NCI-H2227 (cell line): ENCODE measurements around the gene PFKFB4.
A peak's percentile ranks its signal among the peaks of the same experiment; 100 is the strongest.

Experiments
- DNase-seq: peaks from one replicate; lab custom pipeline; 2025; ENCODE audit not compliant: unreplicated experiment; lab: John Stamatoyannopoulos, UW

Gene PFKFB4

GRCh38 chr3:48556796-48557626, at the start of gene PFKFB4:
PFKFB4 (minus strand) TSS chr3:48556803; CDS start chr3:48556777, 26 bp downstream.
- DNase-seq, result peak; percentile 97

GRCh38 chr3:48601622-48601994, 45.0 kb upstream of the PFKFB4 start:
- no peak for DNase-seq

DNA sequence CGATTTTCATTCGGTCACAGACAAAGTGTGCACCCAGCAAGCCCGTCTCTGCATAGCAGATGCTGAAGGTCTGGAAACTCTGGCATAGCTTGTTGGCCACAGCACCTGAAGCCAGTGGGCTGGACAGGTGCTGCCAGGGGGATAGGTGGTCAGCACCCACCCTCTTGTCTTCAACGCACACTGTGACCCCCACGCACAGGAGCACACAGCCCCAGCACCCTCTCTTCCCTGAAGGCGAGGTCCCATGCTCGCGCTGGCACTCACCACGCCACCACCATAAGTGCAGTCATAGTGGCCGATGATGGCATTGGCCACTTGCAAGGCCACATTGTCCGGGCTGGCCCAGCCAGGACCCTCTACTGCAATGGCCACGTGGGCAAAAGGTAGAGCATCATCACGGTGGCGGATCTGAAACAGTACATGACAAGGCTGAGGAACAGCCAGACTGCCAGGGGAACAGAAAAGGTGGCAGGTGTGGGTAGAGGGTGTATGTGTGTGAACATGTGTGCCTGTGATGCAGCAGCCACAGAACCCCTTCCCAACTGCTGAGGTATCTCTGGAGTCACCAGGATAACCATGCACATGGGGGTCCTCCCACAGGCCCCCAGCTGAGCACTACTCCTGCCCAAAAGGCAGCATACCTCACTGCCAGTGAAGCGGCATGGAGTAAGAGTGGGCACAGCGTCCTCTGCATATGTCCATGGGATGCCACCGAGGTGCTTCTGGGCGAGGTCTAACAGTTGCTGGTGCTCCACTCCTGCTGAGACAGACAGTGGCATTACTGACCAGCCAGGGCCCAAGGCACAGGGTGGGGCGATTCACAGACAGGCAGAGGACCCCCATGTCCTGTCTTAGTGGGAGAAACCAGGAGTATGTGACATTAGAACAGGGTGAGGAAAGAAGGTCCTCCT, 44.4 kb upstream of the PFKFB4 start:
- DNase-seq, result no peak

DNA sequence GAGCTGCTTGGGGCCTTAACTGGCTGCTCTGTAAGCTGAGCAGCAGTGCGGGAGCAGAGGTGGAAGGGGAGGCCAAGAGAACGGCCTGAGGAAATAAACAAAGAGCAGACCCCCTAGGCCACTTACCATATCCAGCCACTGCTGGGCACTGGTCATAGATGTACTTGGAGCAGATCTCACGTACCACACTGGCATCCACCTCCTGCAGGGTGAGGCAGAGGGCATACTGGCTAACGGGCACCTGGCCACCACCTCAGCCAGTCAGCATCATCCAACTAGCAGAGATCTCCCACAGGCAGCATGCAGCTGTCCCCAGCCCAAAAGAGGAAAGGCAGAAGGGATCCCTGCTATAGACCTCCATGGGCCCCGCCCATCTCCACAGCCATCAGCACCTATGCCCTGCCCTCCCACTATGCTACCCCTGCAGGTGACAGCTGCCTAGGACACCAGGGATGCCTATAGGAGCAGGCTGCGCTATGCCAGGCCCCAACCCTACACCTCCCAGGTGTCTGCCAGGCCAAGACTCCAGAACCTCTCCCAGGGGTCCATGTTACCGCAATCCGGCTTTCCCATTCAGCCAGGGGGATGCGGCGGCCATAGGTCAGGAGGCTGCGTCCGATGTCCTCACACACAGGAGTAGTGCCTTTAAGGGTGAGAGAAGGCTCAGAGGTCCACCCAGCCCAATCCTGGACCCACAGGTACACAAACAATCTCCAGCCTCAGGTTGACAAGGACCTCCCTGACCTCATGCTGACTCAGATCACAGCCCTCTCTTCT, 43.1 kb upstream of the PFKFB4 start:
- DNase-seq, result no peak

DNA sequence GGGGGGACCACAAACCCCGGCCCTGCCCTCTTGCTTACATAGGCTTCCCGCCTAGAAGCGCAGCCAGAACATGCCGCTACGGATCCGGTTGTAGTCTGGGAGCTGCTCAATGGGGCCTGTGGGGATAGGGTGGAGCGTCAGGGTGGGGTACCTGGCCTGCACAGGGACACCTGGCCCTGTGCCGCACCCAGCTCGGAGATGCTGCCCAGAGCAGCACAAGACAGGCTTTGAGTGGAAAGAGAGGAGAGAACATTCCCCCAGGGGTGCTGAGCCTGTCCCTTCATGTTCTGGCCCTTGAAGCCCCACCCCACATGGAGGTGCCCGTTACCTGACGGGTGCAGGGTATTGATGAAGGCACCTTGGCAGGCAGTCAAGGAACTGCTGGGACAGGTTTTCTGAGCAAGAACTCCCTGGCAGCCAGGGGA, 42.5 kb upstream of the PFKFB4 start:
- no peak for DNase-seq

DNA sequence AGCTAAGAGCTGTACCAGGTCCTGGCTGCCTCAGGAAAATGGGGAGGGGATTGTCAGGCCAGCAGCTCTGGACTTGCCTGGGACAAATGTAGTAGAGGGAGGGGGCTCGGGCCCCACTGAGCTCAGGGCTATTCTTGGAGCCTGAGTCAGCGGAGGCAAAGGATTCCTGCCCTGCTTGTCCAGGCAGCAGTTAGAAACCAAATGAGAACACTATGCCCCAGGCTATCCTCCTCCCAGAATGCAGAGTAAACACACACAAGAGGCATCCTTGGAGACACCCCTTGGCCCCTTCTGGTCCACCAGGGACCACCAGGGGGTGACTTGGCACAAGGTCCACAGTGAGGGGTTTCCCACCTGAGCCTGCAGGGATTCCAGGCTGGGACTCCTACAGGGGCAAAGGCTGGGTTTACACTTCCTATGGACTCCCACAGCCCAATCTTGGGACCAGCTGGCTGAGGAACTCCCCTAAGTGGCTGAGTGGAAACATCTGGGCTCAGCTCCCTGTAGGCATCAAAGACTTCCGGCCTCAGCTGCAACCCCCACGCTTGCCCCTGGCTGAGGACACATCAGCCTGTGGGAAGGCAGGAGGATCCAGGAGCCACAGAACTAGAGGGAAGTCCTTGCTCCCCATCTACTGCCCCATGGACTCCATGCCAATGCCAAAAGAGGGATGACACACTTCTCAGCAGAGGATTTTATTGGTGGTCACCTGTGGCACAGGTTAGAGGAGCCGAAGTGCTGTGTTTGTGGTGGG, 41.9 kb upstream of the PFKFB4 start:
- DNase-seq, result no peak

DNA sequence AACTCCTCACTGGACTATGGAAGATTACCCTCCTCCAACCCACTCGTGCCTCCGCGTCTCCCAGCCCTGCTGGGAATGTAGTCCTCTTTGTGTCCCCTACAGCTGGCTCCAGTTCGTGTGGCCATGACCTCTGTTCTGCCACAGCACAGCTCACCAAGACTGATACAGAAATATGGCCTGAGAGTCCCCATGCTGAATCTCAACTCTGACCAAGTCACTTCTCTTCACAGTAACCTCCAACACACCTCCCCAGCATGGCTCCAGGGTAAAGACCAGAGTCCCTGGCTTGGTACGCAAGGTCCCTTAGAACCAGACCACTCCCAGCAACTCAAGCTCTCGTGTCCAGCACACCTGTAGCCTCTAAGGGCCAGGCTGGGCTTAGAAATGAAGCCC, 40.8 kb upstream of the PFKFB4 start:
- no peak for DNase-seq

DNA sequence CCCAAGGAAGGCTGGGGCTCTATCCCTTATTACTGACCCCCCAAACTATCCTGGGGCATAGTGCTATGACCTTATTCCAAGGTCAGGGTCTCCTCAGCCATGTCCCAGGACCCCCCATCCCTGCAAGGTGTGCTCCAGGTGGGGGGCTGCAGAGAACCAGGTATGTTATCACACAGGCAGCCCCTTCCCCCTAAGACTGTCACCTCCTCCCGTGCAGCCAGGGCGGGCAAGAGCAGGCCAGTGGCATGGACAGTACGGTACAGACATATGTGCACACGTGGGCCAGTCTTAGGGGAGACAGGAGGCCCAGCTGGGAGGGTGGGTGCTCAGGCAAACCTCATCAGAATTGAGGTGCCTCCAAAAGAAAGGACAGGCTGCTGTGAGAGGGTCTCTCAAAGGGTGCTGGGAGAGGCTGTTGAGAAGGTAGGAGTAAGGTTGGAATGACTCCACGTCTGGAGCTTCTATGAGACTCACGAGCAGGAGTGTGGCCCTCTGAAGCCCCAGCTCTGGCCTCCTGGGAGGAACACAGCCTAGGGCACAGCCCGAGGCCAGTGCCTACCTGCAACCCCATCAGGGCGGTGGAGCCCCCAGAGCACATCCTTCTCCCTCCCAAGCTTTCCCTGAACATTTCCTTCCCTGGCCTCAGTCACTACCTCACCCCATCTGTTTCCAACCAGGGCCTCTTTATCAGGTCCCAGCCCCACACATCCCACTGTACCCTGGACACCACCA, 40.2 kb upstream of the PFKFB4 start:
- no peak for DNase-seq

DNA sequence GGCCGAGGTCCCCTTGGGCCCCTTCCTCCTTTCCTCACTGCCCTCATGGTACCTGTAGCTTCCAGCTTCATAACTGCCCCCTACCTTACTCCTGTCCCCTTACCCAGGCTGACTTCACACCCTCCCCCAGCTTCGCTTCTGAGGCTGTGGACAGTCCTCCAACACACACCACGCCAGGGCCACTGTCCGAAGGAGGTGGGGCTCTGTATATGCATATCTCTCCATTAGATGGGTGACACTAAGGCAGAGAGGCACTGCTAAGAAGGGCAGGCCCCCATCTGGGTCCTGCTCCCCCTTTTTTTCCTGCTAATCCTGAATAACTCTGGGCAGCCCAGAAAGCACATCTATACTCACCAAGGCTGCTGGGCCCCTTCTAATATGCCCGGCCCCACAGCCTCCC, 39.6 kb upstream of the PFKFB4 start:
- DNase-seq, result no peak

DNA sequence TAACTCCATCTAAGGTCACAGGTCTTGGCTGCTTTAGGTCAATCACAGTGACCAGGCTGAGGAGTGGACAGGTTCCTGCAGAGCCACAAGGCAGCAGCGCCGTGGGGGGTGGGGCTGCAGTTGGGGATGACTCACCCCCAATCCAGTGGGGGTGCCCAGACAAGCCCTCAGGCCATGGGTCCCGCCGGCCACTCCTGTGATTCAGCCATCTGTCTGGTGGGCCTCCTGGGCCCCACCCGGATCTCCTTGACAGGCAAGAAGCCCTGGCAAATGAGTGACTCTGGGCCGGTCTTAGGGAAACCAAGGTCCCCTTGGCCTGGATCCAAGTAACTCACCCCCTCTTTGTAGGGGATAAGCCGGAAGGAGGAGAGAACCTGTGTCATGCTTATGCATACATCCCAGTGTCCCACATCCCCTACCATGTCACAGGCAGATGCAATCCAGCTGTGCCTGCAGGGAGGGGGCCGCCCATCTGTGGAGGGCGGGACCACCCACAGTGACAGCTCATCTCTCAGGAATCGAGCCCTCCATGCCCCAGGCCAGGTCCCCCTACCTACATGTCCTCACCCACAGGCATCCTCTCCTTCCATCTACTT, 39.0 kb upstream of the PFKFB4 start:
- DNase-seq, result no peak

DNA sequence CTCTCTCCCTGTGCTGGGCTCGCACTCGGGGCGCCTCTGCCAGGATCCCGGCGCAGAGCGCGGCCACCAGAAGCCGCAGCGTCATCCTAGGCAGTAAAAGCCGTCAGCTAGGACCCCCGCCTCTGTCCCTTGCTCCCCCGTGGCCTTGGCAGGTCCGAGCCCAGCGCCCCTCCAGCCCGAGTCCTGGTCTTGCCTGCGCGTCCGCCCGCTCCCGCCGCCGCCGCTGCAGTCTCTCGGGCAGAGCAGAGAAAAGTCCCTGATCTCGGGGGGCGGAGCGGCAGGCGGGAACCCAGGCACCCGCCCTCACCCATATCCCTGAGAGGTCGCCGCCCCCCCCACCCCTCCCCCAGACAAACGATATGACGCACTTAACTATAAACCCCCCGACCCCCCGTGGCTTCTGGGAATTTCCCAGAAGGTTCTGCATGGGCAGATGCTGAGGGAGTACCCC, 38.5 kb upstream of the PFKFB4 start, which contains the start of gene COL7A1:
COL7A1 (minus strand) TSS at position 255 of the 451 bp plus-strand sequence; CDS start at position 85, 170 bp downstream.
- DNase-seq, result no peak

- DNase-seq, result no peak
Observed at GRCh38 chr3:48594417-48595049, 37.9 kb upstream of the PFKFB4 start.

- DNase-seq, result no peak
Observed at GRCh38 chr3:48593337-48593736, 36.7 kb upstream of the PFKFB4 start.

GRCh38 chr3:48592519-48593087, 36.0 kb upstream of the PFKFB4 start:
- DNase-seq, result no peak

DNA sequence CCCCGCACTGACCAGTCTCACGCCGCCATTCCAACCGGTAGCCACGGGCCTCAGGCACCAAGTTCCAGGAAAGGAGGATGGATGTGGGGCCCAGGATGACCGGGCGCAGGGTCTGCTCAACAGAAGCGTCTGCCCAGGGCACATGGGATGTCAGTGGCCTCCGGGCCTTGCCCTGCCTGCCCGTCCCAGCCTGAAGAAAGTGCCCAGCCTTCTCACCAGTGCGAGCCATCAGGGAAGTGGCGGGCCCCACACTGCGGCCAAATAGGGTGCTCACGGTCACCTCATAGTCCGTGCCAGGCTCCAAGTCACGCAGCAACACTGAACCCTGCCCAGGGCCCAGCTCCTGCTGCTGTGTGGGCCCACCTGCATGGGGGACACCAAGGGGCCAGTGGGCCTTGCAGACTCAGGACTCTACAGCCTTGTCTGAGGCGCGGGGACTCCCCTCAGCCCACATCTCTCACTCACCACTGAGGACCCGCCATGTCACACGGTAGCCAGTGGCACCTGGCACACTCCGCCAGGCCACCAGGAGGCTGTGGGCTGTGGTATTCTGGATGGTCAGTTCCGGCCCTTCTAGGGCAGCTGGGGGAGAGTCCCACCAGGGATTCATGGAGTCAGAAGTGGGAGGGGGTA, 35.4 kb upstream of the PFKFB4 start:
- no peak for DNase-seq

- no peak for DNase-seq
Observed at GRCh38 chr3:48591436-48591835, 34.8 kb upstream of the PFKFB4 start.

DNA sequence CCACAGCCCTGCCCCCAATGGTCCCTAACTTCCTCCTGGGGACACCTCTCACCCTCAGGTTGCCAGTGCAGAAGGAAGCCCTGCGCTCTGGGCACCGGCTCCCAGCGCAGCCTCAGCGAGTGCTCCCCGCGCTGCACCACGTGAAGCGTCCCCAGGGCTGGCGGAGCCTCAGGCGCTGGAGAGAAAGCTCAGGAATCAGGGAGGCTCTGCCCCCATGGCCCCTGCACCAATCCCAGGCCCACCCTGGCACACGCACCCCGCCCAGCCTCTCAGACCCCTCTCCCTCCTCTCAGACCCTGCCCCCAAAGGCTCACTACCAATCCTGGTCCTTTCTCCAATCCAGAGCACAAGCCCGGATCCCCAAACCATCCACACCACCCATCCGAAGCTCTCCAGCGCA, 31.6 kb upstream of the PFKFB4 start:
- no peak for DNase-seq

DNA sequence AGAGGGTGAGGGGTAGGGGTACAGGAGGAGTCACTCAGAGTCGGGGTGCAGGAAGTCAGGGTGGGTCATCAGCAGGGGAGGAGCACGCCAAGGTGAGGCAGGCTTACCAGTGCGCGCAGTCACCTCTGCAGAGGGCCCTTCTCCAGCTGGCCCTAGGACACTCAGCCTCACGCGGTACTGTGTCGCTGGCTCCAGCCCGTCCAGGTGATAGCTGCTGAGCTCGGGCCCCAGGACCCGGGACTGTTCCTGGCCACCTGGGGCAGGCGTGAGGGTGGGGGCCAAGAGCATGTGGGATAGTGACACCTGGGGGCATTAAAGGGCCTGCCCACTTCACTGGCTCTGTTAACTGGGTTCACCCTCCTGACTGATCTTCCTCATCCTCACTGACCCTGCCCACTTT, 31.1 kb upstream of the PFKFB4 start:
- no peak for DNase-seq
